Stimulated activated CD8-positive, alpha-beta memory T cell treated with anti-CD3 and anti-CD28 coated beads, Interleukin-15, amount 100 ng/mL, for 4 hours (primary cell): Measurements from ENCODE around the gene SMAD9.
"Not testable (repeated sequence)": the region's sequence is repeated elsewhere in the genome, so short reads cannot be mapped to it uniquely, and the experiment has no call there.

ENCODE experiments used
- DNase-seq, 2 donors: peaks; one replicate each; pipeline ENCODE4 v3.0.0-alpha.2; 2020; ENCODE audit warnings: low read depth in 2 of 2

The SMAD9 gene

DNA sequence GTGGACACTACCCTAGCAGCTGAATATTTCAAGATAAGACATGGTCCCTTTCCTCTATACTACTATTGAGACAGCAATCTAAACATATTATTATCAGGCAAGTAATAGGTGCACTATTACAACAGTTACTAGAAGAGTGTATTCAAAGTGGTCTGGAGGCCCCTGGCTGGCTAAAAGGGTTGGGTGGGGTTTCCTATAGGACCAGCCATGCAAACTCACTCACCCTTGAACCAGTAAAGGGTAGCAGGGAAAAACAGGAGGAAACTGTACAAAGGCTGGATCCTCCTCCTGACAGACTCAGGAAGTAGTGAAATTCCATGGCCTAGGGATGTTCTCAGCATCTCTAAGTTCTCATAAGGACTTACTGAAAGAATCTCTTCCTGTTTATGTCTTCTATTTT, 7.7 kb downstream of the SMAD9 start:
- DNase-seq: no peak

GRCh38 chr13:36910545-36910944, 9.5 kb downstream of the SMAD9 start:
- DNase-seq: no peak

DNA sequence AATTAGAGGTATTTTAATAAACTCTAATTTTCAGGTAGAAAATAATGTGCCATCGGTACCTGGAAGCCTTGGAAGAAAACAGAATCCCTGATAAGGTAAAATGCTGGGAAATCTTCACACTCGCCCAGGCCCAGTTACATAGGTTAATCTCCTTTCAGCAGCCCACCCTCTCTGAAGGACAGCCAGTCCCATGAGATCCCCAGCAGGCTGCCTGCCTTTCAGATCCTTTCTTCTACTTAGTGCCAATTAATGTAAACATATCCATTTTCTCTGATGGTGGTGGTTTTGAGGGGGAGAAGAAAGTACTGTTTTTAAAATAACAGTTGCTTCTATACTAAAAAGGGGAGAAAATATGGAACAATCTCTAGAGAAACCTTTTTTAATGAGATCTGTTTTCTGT, 12.2 kb downstream of the SMAD9 start:
- DNase-seq: no peak

GRCh38 chr13:36907266-36907665, 12.8 kb downstream of the SMAD9 start:
- DNase-seq: no peak

DNA sequence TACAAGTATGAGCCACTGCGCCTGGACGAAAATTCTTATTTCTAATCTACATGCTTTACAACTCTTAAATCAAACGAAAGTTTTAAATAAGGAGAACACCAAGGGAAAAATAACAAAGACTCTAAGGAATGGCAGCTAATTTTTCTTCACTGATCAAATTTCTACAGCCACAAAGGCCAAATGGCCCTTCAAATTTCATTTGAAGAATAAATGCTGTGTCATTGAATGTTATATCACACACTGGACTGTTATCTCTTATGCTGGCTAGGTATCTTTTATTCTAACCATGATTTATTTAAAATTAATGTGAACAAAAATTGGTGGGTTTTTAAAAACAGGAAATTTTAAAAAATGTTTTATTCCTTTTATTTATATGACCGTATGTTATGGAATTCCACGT, 14.1 kb downstream of the SMAD9 start:
- no peak for DNase-seq

DNA sequence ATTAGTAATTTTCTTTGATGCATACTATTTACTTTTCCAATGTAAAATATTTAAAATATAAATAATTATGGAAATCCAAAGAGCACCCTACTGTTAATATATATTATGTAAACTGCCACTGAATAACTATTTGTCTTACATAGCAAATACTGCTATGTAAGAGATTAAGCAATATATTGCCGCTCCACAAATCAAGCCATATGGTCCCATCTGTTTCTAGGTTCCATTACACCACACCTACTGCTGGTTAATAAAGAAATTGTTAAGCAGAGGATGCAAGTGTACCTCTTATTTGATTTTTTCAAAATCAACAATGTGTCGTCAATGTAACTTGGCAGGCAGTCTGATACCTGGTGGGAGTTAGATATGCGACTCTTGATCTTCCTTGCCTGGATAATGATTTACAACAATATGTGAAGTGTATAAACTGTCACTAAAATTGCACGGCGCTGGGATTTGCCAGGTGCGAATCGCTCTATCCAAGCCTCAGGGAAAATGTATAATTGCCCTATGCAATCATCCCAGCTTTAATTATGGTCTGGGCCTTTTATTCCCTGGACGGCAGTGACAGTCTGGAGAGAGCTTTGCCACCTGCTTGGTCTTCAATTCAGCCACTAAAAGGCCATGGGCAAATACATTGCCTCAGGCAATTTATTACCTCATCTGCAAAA, 16.0 kb downstream of the SMAD9 start:
- no peak for DNase-seq

DNA sequence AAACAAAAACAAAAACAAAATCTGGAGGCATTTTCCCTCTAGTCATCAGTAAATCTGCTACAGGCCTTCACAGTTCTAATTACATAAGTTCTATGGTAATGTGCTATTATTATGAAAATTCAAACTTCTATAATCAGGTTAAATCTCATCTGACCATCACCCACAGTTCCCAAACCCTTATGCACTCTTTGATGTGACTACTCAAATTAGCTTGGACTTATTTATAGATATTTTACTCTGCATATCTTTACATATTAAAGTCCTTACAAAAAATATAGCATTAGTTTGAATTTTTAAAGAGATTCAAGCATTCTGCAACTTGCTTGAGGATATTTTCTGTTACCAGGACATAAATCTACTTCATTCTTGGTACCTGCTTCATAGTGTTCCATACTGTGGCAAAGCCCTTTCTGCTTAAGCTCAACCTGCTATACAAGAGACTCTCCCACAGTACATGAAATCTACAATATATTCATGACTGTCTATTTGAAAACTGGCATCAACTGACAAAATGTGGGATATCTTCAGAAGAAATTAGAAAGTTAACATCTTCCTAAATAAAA, 22.9 kb downstream of the SMAD9 start:
- DNase-seq: no peak

DNA sequence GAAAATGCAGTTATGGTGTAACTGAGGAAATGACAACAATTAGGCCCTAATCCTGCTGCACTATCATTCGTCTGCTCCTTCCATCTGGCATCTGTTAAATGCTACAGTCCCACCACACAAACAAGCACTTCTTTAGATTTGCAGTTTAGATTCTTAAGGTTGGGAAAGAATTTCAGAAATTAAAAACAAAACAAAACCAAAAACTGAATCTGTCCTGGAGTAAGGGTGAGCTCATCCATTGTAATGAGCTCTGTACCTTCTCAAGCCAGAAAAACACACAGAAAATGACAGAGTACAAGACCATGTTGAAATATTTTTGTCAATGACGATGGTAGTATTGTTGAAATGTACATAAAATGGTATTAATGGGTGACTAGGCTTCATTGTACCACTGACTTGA, 28.3 kb downstream of the SMAD9 start:
- no peak for DNase-seq

- DNase-seq: no peak
Observed at GRCh38 chr13:36888645-36889044, 31.4 kb downstream of the SMAD9 start.

DNA sequence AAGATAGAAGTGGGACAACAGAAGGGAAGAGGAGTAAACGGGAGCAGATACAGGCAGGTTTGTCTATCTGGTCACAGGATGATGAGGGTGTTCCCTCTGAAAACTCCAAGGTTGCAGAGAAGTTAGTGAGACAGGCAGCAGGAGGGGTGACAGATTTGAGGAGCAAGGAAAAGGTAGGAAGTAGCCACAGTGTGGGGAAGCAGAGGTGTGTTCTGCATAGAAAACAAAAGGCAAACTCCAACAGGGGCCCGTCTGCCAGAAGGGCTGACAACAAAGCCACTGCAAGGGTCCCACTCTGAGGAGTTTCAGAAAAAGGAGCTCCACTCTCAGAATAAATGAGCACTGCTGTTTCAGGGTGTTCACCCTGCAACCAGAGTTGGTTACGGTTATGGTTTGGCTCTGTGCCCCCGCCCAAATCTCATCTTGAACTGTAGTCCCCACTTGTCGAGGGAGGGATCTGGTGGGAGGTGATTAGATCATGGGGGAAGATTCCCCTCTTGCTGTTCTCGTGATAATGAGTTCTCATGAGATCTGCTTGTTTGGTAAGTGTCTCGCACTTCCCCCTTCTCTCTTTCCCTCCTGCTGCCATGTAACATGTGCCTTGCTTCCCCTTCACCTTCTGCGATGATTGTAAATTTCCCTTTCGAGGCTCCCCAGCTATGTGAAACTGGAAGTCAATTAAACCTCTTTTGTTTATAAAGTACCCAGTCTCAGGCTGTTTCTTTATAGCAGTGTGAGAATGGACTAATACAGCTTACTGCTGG, 32.1 kb downstream of the SMAD9 start:
- DNase-seq: no peak

- DNase-seq: no peak
Observed at GRCh38 chr13:36885901-36886300, 34.1 kb downstream of the SMAD9 start.

GRCh38 chr13:36884235-36884634, 35.8 kb downstream of the SMAD9 start:
- DNase-seq: no peak

GRCh38 chr13:36883824-36884223, 36.2 kb downstream of the SMAD9 start:
- no peak for DNase-seq

- not testable (repeated sequence) for DNase-seq
Observed at GRCh38 chr13:36883392-36883791, 36.6 kb downstream of the SMAD9 start.

DNA sequence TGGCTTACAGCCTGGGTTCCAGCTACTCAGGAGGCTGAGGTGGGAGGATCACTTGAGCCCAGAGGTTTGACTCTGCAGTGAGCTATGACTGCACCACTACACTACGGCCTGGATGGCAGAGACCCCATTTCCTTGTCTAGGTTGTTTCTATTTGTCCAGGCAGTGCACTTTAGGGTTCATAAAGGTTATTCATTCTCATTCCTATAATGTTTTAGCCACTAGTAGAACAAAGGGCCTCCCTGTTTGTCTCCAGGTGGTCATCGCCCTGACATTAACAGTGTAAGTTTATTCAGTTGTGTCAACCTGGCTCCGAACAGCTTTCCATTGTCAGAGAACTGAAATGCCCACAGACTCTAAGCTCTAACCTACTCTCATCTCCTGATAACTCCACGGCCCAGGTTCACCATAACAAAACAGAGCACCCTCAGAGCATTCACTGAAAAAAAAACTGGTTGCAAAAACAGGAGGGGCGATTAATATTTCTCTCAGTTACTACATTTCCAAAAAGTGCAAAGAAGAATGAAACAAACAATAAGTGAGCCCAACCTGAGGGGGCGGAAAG, 37.1 kb downstream of the SMAD9 start:
- no peak for DNase-seq

GRCh38 chr13:36880961-36881360, 39.1 kb downstream of the SMAD9 start:
- DNase-seq: no peak

DNA sequence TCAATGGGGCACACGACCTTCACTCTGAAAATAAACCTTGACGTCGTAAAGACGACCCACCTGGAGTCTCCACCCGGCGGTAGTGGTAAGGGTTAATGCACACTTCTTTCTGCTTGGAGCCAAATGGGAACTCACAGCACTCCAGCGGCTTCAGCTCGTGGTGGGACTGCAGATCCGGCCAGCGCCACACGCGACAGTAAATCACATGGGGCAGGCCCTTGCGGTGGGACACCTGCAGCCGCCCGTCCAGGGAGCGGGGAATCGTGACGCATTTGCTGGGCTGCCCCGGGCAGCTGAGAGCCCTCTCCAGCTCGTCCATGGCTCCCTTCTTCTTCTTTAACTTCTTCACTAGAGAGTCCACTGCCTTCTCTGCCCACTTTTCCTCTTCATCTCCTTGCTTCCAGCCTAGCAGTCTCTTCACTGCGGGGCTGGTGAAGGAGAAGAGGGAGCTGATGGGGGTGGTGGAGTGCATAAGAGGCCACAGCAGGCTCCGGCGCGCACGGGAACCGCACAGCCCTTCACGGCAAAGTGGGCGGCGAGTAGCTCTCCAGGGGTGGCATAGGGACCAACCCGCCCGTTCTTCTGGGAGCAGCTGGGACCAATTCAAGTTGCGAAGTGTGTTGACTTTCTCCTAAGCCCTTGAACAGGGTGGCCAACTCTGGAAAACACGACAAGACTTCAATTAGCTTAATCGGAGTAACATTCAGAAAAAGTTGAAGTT, 40.7 kb downstream of the SMAD9 start:
- DNase-seq: no peak

DNA sequence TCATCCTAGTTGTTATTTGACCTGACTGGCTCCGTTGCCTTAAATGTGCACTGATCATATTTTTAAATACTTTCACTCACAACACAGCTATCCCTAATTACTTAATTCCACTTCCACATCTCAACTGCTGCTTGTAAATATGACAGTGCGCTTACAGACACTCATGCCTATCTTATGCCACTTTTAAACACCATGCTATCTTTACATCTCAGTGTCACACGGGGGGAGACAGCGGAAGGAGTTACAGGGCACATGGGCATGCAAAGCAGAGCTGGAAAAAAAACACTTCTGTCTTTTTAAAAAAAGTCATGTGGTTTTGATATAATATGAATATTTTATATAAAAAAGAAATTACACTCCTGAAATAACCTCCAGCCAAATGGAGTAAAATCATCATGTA, 44.1 kb downstream of the SMAD9 start:
- DNase-seq: no peak

- DNase-seq: no peak
Observed at GRCh38 chr13:36875431-36875830, 44.6 kb downstream of the SMAD9 start.

- no peak for DNase-seq
Observed at GRCh38 chr13:36872621-36873020, 47.4 kb downstream of the SMAD9 start.

DNA sequence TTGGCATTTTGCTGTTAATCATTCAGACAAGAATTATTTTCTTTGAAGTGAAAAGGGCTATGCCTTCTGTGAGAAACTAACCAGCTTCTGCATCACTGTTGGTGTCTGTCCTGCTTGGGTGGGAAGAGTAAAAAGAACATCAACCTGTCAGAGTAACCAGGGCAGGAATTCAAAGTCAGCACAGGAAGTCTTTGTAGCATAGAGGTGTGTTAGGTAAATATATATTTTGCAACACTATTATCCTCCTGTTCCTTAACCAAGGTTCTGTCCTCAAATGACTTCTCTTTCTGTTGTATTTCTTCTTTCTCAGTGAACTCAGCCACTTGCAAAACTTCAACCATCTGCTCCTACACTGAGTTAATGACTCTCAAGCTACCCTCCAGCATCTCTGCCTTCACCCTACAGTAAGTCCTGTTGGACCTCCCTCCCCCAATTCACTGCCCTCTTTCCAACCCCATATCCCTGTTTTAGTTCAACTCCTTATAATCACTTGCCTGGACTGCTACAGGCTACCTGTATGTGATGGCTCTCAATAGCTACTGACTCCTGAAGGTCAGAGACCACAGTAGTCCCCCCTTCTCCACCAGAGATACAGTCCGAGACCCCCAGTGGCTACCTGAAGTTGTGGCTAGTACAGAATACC, 49.9 kb downstream of the SMAD9 start:
- DNase-seq: no peak

DNA sequence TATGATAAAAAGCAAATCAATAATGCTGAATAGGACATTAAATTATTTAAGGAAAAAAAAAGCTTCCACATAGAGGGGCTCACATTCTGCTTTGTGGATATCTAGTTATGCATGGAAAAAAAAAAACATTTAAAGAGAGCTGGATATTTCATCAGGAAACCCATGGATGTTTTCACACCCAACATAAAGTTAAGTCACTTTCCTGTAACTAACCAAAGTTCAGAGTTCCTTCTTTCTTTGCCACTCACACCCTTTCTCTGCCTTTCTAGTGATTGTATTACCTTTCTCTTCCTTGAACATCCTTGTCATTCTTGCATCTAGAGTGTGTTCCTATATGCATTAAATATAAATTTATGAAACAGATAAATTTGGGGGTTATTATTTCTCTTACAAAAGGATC, 53.8 kb downstream of the SMAD9 start:
- no peak for DNase-seq
